ENCODE measurements around the gene UNC93A. TPM values are rescaled to one million over a fixed set of nuclear protein-coding genes. Genes with fewer than 3 reads are reported as not detected.

Gene UNC93A
- total RNA-seq, 2 experiments from 2014 or later = not detected

DNA sequence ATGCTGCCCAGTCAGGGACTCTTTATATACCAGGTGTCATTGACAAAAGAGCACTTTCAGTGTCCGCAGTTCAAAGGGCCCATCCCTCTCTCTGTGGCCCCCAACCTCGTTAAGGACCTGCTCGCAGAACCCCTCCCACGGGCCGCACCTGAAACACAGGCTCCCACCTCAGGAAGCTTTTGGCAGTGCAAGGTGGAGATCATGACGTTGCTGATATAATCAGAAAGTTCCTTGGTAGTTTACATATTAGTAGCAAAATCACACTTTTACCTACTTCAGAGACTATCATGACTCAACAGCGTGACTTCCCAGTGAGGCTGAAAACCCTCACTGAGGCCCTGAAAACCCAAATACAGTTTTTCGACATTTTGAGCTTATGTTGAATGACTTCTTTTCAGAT lies 37.9 kb downstream of the UNC93A start:
- no peaks in the 10 kb centered on the region for H3K79me2 ChIP-seq (ENCODE audit: insufficient read depth, low read depth, low read length)
- no TSS peak for BruUV-seq (replicated peaks)
- no peak overlapping the region for H3K27ac ChIP-seq (ENCODE audit: low read depth, low read length, poor library complexity, severe bottlenecking)
- H4K20me1 ChIP-seq (ENCODE audit: insufficient read depth, low read length) = no peaks in the 10 kb centered on the region
- ChIA-PET POLR2A (no interaction called here), CTCF (ENCODE audit: unreplicated experiment) (no interaction called here)
- no peak for DNase-seq (ENCODE audit: low spot score)
- H3K4me1 ChIP-seq (ENCODE audit: insufficient read depth, low read length, poor library complexity, severe bottlenecking) = no peaks in the 10 kb centered on the region
- TF ChIP-seq EZH2phosphoT487 (IDR thresholded peaks at IDR 0.05; ENCODE audit: borderline replicate concordance, low read depth, low read length) (no peak), CTCF (conservative IDR thresholded peaks at IDR 0.05; ENCODE audit: low read length) (no peak)
- intact Hi-C loops (cut with micrococcal nuclease; ENCODE audit: unreplicated experiment) = no loop called here
- no peak overlapping the region for H3K4me2 ChIP-seq (ENCODE audit: low read length)
- H3K36me3 ChIP-seq (ENCODE audit: insufficient read depth, low read length) = no peaks in the 10 kb centered on the region
- H3K9me3 ChIP-seq (ENCODE audit: low read length) = no peaks in the 10 kb centered on the region
- H2AFZ ChIP-seq (ENCODE audit: low read length) = no peak overlapping the region
- H3K4me3 ChIP-seq (ENCODE audit: low read depth, low read length, poor library complexity, severe bottlenecking) = no peak overlapping the region
- no peaks in the 10 kb centered on the region for H3K9me2 ChIP-seq (ENCODE audit: insufficient read depth, low read length)

- no peaks in the 10 kb centered on the region for H3K36me3 ChIP-seq (ENCODE audit: insufficient read depth, low read length)
- BruUV-seq (replicated peaks) = no TSS peak
- CTCF ChIA-PET (ENCODE audit: unreplicated experiment) = no interaction called here
Measured at GRCh38 chr6:167330750-167331149, 39.6 kb downstream of the UNC93A start.

DNA sequence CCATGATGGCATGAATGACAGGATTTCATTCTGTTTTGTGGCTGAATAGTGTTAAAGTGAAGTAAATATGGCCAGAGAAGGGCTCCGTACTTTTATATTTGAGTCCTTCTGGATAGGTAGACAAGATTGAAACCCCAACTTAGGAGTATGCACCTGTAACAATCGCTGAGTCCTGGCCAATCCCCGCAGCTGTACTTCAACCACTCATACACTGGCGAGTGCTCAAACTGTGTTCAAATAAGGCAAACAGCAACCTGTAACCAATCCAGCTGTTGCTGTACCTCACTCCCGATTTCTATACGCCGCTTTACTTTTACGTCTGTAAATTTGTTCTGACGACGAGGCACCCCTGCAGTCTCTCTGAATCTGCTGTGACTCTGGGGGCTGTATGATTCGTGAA lies 40.5 kb downstream of the UNC93A start:
- intact Hi-C loops (cut with micrococcal nuclease; ENCODE audit: unreplicated experiment) = no loop called here
- Histone ChIP-seq H3K4me1 (ENCODE audit: insufficient read depth, low read length, poor library complexity, severe bottlenecking) (no peaks in the 10 kb centered on the region), H3K79me2 (ENCODE audit: insufficient read depth, low read depth, low read length) (no peaks in the 10 kb centered on the region), H3K9me2 (ENCODE audit: insufficient read depth, low read length) (no peaks in the 10 kb centered on the region), H3K36me3 (ENCODE audit: insufficient read depth, low read length) (no peaks in the 10 kb centered on the region), H3K27ac (ENCODE audit: low read depth, low read length, poor library complexity, severe bottlenecking) (no peak overlapping the region), H3K9me3 (ENCODE audit: low read length) (no peaks in the 10 kb centered on the region), H2AFZ (ENCODE audit: low read length) (no peak overlapping the region), H4K20me1 (ENCODE audit: insufficient read depth, low read length) (no peaks in the 10 kb centered on the region), H3K4me2 (ENCODE audit: low read length) (no peak overlapping the region), H3K4me3 (ENCODE audit: low read depth, low read length, poor library complexity, severe bottlenecking) (no peak overlapping the region)
- ChIA-PET POLR2A (no interaction called here), CTCF (ENCODE audit: unreplicated experiment) (no interaction called here)
- BruUV-seq (replicated peaks) = no TSS peak
- DNase-seq (ENCODE audit: low spot score) = no peak
- no peak for TF ChIP-seq CTCF (conservative IDR thresholded peaks at IDR 0.05; ENCODE audit: low read length)
- no peak for TF ChIP-seq EZH2phosphoT487 (IDR thresholded peaks at IDR 0.05; ENCODE audit: borderline replicate concordance, low read depth, low read length)

More at GRCh38 chr6:167330750-167331149, 39.6 kb downstream of the UNC93A start:
- Histone ChIP-seq H3K4me1 (ENCODE audit: insufficient read depth, low read length, poor library complexity, severe bottlenecking) (no peaks in the 10 kb centered on the region), H3K9me2 (ENCODE audit: insufficient read depth, low read length) (no peaks in the 10 kb centered on the region), H4K20me1 (ENCODE audit: insufficient read depth, low read length) (no peaks in the 10 kb centered on the region), H3K79me2 (ENCODE audit: insufficient read depth, low read depth, low read length) (no peaks in the 10 kb centered on the region), H2AFZ (ENCODE audit: low read length) (no peak overlapping the region), H3K4me2 (ENCODE audit: low read length) (no peak overlapping the region), H3K9me3 (ENCODE audit: low read length) (no peaks in the 10 kb centered on the region), H3K27ac (ENCODE audit: low read depth, low read length, poor library complexity, severe bottlenecking) (no peak overlapping the region), H3K4me3 (ENCODE audit: low read depth, low read length, poor library complexity, severe bottlenecking) (no peak overlapping the region)
- no peak for TF ChIP-seq EZH2phosphoT487 (IDR thresholded peaks at IDR 0.05; ENCODE audit: borderline replicate concordance, low read depth, low read length)
- TF ChIP-seq CTCF (conservative IDR thresholded peaks at IDR 0.05; ENCODE audit: low read length) = no peak
- no peak for DNase-seq (ENCODE audit: low spot score)
- POLR2A ChIA-PET = no interaction called here
- intact Hi-C loops (cut with micrococcal nuclease; ENCODE audit: unreplicated experiment) = no loop called here
